Occipital lobe (tissue), 2 donors: ENCODE results near the gene CCDC33. TPM values are rescaled to one million over a fixed set of nuclear protein-coding genes. Genes with fewer than 3 reads are reported as not detected.

ENCODE experiments used
- DNase-seq: peaks from one replicate; lab custom pipeline; 2025; lab: John Stamatoyannopoulos, UW
- total RNA-seq: library from RNA; depleted of rRNA; stranded (reverse); fragments of >200 nt; gene quantifications from one replicate; pipeline ENCODE4 v1.2.3, GENCODE V29; 2014

Gene CCDC33
- total RNA-seq, 1 donor from 2014 or later = not detected

DNA sequence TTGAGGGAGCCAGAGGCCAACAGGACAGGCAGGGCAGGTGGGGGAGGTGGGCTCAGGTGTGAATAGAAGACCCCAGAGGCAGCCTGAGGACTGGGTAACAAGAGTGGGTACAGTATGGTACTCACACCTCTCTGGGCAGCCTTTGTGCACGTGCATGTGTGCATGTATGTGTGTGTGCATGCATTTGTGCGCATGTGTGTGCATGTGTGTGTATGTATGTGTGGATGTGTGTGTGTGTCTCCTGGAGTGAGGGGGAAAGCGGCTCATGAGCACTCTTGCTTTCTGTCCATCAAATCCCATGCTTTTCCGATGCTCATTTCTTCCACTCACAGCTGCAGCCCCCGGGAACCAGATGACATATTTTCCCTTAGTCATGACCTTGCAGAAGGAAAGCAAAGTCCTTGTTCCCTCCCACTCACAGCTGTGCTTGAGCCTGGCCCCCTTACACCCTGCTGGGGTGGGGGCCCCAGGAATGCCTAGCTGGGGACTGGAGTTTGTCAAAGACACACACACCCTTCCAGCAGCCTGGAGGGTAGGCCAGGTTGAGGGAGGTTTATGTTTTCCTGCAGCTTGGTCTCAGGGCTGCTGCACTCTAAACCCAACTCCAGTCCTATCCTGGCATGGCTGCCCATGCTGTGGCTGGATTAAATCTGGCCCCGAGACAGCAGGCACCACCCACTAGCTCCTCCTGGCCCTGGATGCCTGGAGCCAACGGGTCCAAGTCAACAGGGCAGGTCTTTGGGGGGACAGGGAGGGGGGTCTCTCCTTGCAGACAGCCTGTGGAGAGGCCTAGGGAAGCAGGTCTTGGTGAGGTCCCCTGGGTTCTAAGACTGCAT, 22.5 kb downstream of the CCDC33 start:
- no peak for DNase-seq

DNA sequence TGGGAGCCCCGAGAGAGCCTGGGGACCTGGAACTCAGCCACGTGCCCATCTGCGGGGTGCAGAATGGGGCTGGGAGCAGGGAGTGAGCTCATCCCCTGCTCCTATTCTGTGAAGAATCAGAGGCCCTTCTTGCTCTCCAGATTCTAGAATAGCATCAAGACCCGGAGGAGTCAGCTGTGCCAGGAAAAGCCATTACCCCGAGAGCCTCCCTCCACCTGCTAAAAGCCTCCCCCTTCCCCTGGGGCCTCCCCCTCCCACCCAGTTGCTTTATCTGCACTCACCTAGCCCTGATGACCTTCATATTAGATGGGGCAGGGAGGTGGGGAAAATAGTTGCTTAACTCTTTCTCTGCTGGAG, 23.1 kb downstream of the CCDC33 start:
- DNase-seq = no peak

DNA sequence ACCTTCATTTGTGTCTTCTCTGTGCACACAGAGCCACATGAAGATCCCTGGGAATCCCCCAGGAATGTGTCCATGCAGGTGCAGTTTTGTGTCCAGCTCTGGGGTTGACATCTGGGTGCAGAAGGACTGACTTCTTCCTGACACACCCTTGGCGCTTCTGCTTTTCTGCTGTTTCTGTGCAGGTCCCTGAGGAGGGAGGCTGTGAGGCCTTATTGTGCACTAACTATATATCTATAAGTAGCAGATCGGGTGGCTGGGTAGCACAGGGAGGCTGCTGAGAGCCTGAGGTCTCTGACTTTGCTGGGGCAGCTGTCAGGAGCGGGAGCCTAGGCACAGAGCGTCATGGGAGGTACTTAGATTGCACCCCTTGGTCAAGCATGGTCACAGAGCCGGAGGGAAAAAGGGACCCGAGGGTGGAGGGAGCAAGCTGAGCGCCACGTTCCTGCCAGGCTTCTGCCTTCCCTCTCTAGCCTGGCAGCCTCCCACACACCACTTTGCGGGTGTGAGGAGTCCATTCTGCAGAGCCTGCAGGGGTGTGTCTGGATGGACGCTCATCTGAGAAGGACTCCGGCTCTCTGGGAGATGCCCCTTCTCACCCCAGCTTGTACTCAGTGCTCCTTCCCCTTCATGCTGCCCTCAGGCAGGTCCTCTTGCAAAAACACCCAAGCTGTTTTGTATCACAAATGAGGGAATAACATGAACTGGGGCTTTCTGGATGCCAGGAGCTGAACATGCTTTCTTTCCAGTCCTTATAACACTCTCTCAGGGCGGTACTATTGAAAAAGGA, 23.9 kb downstream of the CCDC33 start:
- DNase-seq = peak; percentile 44

DNA sequence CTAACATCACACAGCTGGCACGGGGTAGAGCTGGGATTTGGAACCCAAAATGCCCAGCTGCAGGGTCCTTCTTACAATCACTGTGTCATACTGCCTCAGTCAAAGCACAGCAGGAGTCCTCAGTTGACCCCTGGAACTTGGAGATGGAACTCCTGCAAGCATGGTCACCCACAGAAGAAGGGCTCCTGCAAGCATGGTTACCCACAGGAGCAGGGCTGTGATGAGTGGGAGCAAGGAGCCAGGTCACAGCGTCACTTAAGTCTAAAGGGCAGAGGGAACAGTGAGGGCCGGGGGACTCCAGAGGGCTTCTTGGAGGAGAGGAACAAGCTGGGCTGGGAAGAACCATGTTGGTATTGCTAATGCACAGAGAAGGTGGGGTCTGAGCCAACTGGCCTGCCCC, 24.9 kb downstream of the CCDC33 start:
- DNase-seq = no peak

DNA sequence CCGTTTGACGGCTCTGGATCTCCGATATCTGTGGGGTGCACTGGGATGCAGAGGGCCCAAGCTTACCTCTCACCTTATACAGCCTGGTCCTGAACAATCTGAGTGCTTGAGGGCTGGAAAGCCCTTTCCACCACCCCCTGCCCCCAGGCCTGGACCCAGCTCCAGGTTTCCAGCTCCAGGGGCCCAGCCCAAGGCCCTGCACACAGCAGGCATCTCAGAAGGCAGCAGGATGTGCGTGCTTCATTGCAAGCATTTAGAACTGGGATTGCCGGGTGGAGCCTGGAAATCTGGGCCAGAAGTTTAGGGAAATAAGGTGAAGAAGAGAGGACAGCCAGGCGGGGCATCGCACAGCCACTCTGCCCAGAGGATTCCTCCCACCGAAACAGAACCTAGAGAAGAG, 25.6 kb downstream of the CCDC33 start:
- DNase-seq = no peak

DNA sequence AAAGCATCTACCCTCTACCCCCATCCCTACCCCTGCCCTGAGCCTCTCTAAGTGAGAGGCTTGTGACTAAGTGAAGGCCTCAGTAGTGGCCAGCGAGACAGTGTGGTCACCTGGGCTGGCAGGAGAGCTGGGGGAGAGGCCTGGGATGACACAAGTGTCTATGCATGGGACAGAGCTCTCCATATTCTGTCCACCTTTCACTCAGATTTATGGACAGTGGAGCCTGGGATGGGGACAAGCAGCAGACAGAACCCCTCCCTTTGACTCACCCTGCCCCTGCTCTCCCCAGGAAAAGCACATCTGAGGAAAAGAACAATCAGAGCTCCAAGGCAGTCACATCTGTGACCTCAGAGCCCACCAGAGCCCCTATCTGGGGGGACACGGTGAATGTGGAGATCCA, 26.0 kb downstream of the CCDC33 start:
- DNase-seq = no peak

GRCh38 chr15:74262625-74263024, 26.5 kb downstream of the CCDC33 start:
- no peak for DNase-seq

GRCh38 chr15:74263466-74263865, 27.3 kb downstream of the CCDC33 start:
- no peak for DNase-seq

DNA sequence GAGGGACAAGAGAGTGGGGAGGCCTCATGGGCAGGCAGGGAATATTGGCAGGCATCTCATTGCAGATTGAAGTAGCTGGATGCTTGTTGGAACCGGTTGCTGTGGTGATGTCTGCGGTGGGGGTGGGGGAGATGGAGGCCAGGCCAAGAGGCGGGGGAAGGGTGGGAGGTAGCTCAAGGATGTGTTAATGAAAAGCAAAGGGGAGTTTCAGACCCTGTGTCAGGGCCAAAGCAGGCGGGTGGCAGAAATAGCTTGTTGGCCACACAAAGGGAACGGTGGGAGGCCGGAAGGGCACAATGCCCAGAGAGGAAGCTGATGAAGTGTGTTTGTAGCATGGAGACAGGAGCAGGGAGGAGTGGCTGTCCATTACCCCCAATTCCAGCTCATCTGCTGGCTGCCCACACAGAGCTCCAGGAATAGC, 28.0 kb downstream of the CCDC33 start:
- DNase-seq = peak; percentile 62

- no peak for DNase-seq
Measured at GRCh38 chr15:74265046-74265639, 29.0 kb downstream of the CCDC33 start.

- no peak for DNase-seq
Measured at GRCh38 chr15:74268020-74268419, 31.9 kb downstream of the CCDC33 start.

- DNase-seq = no peak
Measured at GRCh38 chr15:74269362-74270035, 33.4 kb downstream of the CCDC33 start.

DNA sequence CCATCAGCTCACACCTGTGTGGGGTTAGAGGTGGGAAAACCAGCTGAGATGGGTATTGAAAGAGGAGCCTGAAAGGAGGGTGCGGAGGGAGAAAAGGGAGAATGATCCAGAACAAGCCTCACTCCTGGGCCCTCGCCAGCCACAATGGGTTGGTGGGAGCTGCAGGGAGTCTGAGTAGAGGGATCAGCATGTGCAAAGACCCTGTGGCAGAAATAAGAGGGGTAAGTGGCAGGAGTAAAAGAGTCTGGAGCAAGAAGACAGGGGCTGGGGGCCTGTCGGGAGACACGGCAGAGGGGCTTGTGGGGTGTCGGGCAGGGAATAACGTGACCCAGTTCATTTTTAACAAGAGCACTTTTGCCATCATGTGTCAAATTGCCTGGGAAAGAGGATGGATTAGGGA, 34.0 kb downstream of the CCDC33 start:
- no peak for DNase-seq

DNA sequence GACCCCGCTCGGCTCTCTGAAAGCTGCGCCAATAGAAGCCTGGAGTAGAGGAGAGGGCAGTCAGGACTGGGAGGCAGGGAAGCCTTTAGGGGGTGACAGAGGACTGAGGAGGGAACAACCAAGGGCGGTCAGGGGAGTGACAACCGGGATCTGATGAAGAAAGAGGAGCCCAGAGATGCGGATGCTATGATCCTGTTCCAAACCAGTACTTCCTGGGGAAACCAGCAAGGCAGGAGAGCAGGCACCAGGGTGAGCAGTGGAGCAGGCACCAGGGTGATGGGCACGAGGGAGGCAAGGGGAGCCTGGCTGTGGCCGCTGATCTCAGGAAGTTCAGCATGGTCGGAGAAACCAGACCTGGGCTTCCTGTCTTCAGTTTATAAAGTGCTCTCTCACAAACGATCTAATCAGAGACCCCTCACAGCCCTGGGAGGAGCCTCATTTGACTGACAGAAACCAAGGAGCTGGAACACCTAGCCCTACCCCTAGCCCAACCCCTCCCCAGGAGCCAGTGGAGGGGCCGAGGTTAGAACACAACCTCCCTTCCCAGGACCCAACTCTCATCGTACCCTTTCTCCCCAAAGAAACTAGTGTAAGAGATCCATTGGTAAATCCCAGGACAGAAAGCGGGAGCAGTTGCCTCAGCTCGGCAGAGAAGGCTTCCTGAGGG, 34.9 kb downstream of the CCDC33 start:
- no peak for DNase-seq

DNA sequence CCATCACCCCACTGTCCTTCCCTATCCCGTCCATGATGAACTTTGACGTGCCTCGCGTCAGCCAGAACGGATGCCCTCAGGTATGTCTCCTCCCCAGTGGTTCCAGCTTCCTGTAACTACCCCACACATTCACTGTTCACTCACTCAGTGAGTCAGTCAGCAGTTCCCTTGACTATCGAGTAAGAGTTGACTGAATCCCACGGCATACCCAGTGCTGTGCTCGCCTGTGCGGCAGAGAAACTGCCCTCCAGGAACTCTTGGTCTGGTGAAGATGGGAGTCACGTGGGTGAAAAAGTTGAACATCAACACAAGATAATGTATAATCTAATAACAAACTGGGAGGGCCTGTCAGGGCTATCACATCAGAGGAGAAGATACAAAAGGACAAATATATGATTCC, 36.7 kb downstream of the CCDC33 start:
- DNase-seq = no peak

DNA sequence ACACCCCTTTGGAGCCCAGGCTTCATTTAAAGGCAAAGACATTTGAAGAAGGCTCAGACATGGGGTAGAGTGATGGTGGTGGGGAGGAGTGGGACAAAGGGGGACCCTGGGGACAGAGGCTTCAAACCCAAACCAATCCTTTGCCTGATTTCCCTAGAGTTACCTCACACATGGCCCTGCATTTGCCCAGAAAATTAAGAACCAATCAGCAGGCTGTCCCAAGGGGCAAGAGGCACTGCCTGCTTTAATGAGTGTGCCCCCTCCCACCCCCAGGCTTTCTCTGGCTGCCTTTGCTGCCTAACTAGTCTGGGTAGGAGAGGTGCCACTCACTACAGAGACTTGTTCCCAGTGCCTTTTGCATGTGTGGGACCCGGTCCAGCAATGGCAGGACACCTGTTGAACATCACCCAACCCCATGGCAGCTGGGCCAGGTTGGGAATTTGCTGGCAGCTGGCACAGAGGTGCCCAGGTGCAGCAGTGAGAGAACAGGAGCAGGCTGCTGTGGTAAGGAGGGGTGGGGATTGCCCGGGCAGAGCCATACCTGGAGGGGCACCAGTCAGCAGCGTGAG, 38.4 kb downstream of the CCDC33 start:
- no peak for DNase-seq

GRCh38 chr15:74275957-74276356, 39.8 kb downstream of the CCDC33 start:
- no peak for DNase-seq

GRCh38 chr15:74276560-74276959, 40.4 kb downstream of the CCDC33 start:
- no peak for DNase-seq

GRCh38 chr15:74277242-74277810, 41.2 kb downstream of the CCDC33 start:
- no peak for DNase-seq

GRCh38 chr15:74278207-74278606, 42.1 kb downstream of the CCDC33 start:
- DNase-seq = no peak
